Astrocyte of the hippocampus (primary cell): ENCODE results near the gene USP3.
"Not testable (repeated sequence)": the region's sequence is repeated elsewhere in the genome, so short reads cannot be mapped to it uniquely, and the experiment has no call there.

ENCODE experiments used
- DNase-seq: peaks from one replicate; pipeline ENCODE4 v3.0.0; 2011; ENCODE audit warnings: low read depth, low spot score

USP3 gene

GRCh38 chr15:63476229-63476632 lies 28.2 kb upstream of the USP3 start:
- DNase-seq, result peak; percentile 82

GRCh38 chr15:63478243-63478642 lies 26.1 kb upstream of the USP3 start:
- DNase-seq, result no peak

GRCh38 chr15:63480441-63480821 lies 24.0 kb upstream of the USP3 start:
- no peak for DNase-seq

- no peak for DNase-seq
These were observed 23.1 kb upstream of the USP3 start for GRCh38 chr15:63481105-63481810.

GRCh38 chr15:63482874-63483323 lies 21.5 kb upstream of the USP3 start:
- no peak for DNase-seq

GRCh38 chr15:63483521-63484371 lies 20.6 kb upstream of the USP3 start:
- DNase-seq, result no peak

- no peak for DNase-seq
These were observed 19.8 kb upstream of the USP3 start for GRCh38 chr15:63484433-63485186.

- peak; percentile 84 for DNase-seq
These were observed 17.2 kb upstream of the USP3 start for GRCh38 chr15:63487076-63487757.

- not testable (repeated sequence) for DNase-seq
These were observed 16.5 kb upstream of the USP3 start for GRCh38 chr15:63487758-63488397.

GRCh38 chr15:63488398-63488960 lies 15.9 kb upstream of the USP3 start:
- no peak for DNase-seq

GRCh38 chr15:63489352-63489751 lies 15.0 kb upstream of the USP3 start:
- DNase-seq, result no peak

GRCh38 chr15:63490345-63491034 lies 13.9 kb upstream of the USP3 start:
- DNase-seq, result no peak

- no peak for DNase-seq
These were observed 13.1 kb upstream of the USP3 start for GRCh38 chr15:63491116-63491827.

GRCh38 chr15:63491979-63492378 lies 12.4 kb upstream of the USP3 start:
- peak; percentile 84 for DNase-seq

GRCh38 chr15:63492541-63493077 lies 11.8 kb upstream of the USP3 start:
- no peak for DNase-seq

- no peak for DNase-seq
These were observed 11.0 kb upstream of the USP3 start for GRCh38 chr15:63493436-63493835.

- DNase-seq, result no peak
These were observed 10.0 kb upstream of the USP3 start for GRCh38 chr15:63494408-63494807.

- DNase-seq, result no peak
These were observed 9.1 kb upstream of the USP3 start for GRCh38 chr15:63495343-63495742.

GRCh38 chr15:63495780-63496488 lies 8.5 kb upstream of the USP3 start:
- DNase-seq, result no peak
